GM12878 (cell line): ENCODE measurements around the gene HYDIN. TPM values are rescaled to one million over a fixed set of nuclear protein-coding genes. Genes with fewer than 3 reads are reported as not detected.
"Not testable (repeated sequence)": the region's sequence is repeated elsewhere in the genome, so short reads cannot be mapped to it uniquely, and the experiment has no call there.

Experiments used
- ATAC-seq: fragments of 200-7000 bp; cut with Tn5 transposase; 3 replicates; pipeline ENCODE4 v1.9.1; 2020; ENCODE audit warnings: mild to moderate bottlenecking, moderate library complexity
- BruUV-seq: library from RNA; stranded (reverse); fragments of 400-500 nt; replicated peaks from 2 replicates; lab custom pipeline; 2021; lab: Mats Ljungman, UMichigan
- CTCF ChIA-PET: fragments of 300-600 bp; sonication (Branson Sonifier 250); formaldehyde crosslinking; extraction: SDS; loops from one replicate; lab custom pipeline; 2021; ENCODE audit warnings: inconsistent platforms; lab: Yijun Ruan, JAX
- POLR2A ChIA-PET: fragments of 350-600 bp; formaldehyde crosslinking; extraction: SDS; loops from one replicate; lab custom pipeline; 2021; ENCODE audit warnings: inconsistent platforms; lab: Charles Lee
- RAD21 ChIA-PET: fragments of 300-600 bp; sonication (Branson Sonifier 250); formaldehyde crosslinking; loops from one replicate; lab custom pipeline; 2023; ENCODE audit warnings: antibody characterized with exemption; ENCODE audit not compliant: unreplicated experiment; lab: Charles Lee
- SMC1A ChIA-PET: fragments of 300-600 bp; sonication (Branson Sonifier 250); formaldehyde crosslinking; loops from one replicate; lab custom pipeline; 2023; ENCODE audit not compliant: unreplicated experiment, uncharacterized antibody; lab: Charles Lee
- DNase-seq: peaks from one replicate; pipeline ENCODE4 v3.0.0-alpha.2; 2011; ENCODE audit warnings: low read depth, low spot score
- FAIRE-seq: peaks from 3 replicates; lab custom pipeline; 2011; peaks lifted over from hg19 to GRCh38; lab: Jason Lieb, UNC
- H2AFZ ChIP-seq: 2 replicates; pipeline ENCODE4 v1.6.0; 2011; ENCODE audit warnings: low read depth, low read length, control low read depth; ENCODE audit not compliant: control insufficient read depth
- H3K27ac ChIP-seq: 2 replicates; pipeline ENCODE4 v1.5.1; 2011; ENCODE audit warnings: control low read depth; ENCODE audit not compliant: control insufficient read depth, insufficient read depth
- H3K27me3 ChIP-seq, 2 experiments: replicated peaks in 1 of 2; 2 replicates each; pipeline versions ENCODE4 v1.6.0 to v1.6.1; 2011; ENCODE audit warnings: low read length in 1 of 2; ENCODE audit not compliant: control insufficient read depth in 2 of 2, insufficient read depth in 2 of 2
- H3K36me3 ChIP-seq, 2 experiments: 2 replicates each; pipeline ENCODE4 v1.5.1; 2011; ENCODE audit warnings: low read length in 1 of 2; ENCODE audit not compliant: control insufficient read depth in 2 of 2, insufficient read depth in 2 of 2
- H3K4me1 ChIP-seq: 2 replicates; pipeline ENCODE4 v1.6.1; 2011; ENCODE audit warnings: mild to moderate bottlenecking, low read length, moderate library complexity, mixed read lengths; ENCODE audit not compliant: control insufficient read depth, insufficient read depth
- H3K4me2 ChIP-seq: 2 replicates; pipeline ENCODE4 v1.6.0; 2011; ENCODE audit warnings: control low read depth; ENCODE audit not compliant: control insufficient read depth, insufficient read depth
- H3K4me3 ChIP-seq: fragments of 200-600 bp; sonication (generic); 2 replicates; pipeline ENCODE4 v1.5.1; 2016
- H3K79me2 ChIP-seq: 2 replicates; pipeline ENCODE4 v1.6.0; 2011; ENCODE audit warnings: low read length; ENCODE audit not compliant: control insufficient read depth, insufficient read depth
- H3K9ac ChIP-seq: 2 replicates; pipeline ENCODE4 v1.8.0; 2011; ENCODE audit warnings: low read length, control low read depth, mixed read lengths; ENCODE audit not compliant: control insufficient read depth, insufficient read depth
- H3K9me3 ChIP-seq: replicated peaks from 3 replicates; pipeline ENCODE4 v1.5.1; 2011; ENCODE audit warnings: mild to moderate bottlenecking, low read length; ENCODE audit not compliant: control insufficient read depth, insufficient read depth
- H4K20me1 ChIP-seq: 2 replicates; pipeline ENCODE4 v1.6.0; 2011; ENCODE audit not compliant: control insufficient read depth, insufficient read depth
- WGBS: methylation state at CpG from one replicate; pipeline ENCODE4 v1.1.6; 2016; ENCODE audit warnings: low lambda C conversion rate; ENCODE audit not compliant: insufficient replicate concordance, insufficient coverage; ENCODE audit errors: missing lambda C conversion rate; 5-methylcytosine and 5-hydroxymethylcytosine counted together
- in situ Hi-C: fragments of 300-500 bp; cut with MboI; formaldehyde crosslinking; loops from 9 replicates; pipeline ENCODE4 v1.14.3; 2018; ENCODE audit warnings: mixed read lengths
- intact Hi-C: fragments of 100-400 bp; cut with micrococcal nuclease; formaldehyde crosslinking; loops from one replicate; pipeline ENCODE4 v1.14.2; 2022; ENCODE audit not compliant: unreplicated experiment
- polyA plus RNA-seq, 11 experiments: library from polyadenylated mRNA; depleted of rRNA in 4 of 11; unstranded in 6 of 11; stranded (reverse) in 5 of 11; fragments of >200 nt; fragmentation: Nextera tagmentation in 4 of 11; fragmentation: Illumina TruSeq in 1 of 11; extraction: Ambion mirVana in 4 of 11; extraction: Trizol in 1 of 11; gene quantifications; 1 replicate in 1 of 11; 2 replicates in 10 of 11; pipeline versions ENCODE4 v1.2.1 to v1.2.3, GENCODE V29; 2011 to 2016; ENCODE audit warnings: inconsistent platforms in 2 of 11, missing spikeins in 2 of 11, low read depth in 1 of 11
- total RNA-seq, 4 experiments: library from RNA; depleted of rRNA in 3 of 4; stranded (reverse); fragments of >200 nt in 3 of 4; fragmentation: Illumina TruSeq in 1 of 4; extraction: Trizol in 1 of 4; gene quantifications; 2 replicates each; pipeline versions ENCODE4 v1.2.1 to v1.2.3, GENCODE V29; 2013 to 2021

HYDIN gene
- total and polyA plus RNA-seq, 10 of the 15 experiments (the other 5 are each of a cell fraction or from before 2014, with no cell fraction given), result 0.01 to 0.30 (median 0.10) TPM; not detected in 7

DNA sequence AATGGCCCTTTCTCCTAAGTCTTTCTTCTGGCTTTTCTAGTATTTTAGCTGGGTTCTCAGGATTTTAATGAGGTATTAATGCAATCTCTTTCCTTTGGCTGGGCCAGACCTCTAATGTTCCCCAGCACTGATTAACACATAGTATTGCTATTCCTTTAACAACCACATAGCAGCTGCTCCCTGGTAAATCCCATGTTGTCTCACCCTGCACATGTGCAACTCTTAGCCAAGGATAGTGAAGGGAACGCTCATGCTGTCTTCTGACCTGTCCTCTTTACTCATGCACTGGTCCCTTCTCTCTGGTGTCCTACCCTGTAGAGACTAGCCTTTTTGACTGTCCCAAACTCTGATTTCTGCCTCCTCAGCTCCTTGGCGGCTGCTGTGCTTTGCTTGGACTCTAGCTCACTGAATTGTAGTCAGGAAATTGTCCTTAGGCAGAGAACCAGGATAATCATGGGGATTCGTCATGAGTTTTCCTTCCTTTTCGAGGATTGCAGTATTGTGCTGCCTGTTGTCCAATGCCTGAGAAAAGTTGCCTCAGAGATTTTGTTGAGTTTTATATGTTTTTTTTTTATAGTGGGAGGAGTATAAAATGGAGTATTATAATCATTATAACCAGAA lies 406.9 kb downstream of the HYDIN start:
- WGBS, result 0% methylated on average over 1 of the region's 4 CpGs
- RAD21 ChIA-PET, H4K20me1 ChIP-seq, FAIRE-seq, H3K9ac ChIP-seq, H3K36me3 ChIP-seq, H3K79me2 ChIP-seq, POLR2A ChIA-PET, H3K4me2 ChIP-seq, H3K4me1 ChIP-seq, H3K4me3 ChIP-seq, intact Hi-C loops, H3K27me3 ChIP-seq, H2AFZ ChIP-seq, H3K9me3 ChIP-seq, SMC1A ChIA-PET, ATAC-seq, BruUV-seq, CTCF ChIA-PET, in situ Hi-C loops, DNase-seq, H3K27ac ChIP-seq: not testable (repeated sequence)

- H3K9ac ChIP-seq, intact Hi-C loops, H3K27me3 ChIP-seq, H3K4me1 ChIP-seq, SMC1A ChIA-PET, RAD21 ChIA-PET, FAIRE-seq, POLR2A ChIA-PET, H3K27ac ChIP-seq, CTCF ChIA-PET, H2AFZ ChIP-seq, ATAC-seq, H3K79me2 ChIP-seq, H3K9me3 ChIP-seq, H3K36me3 ChIP-seq, DNase-seq, H4K20me1 ChIP-seq, H3K4me2 ChIP-seq, in situ Hi-C loops, BruUV-seq, H3K4me3 ChIP-seq: not testable (repeated sequence)
- WGBS, result 0% methylated on average over 1 of the region's 2 CpGs
These were observed 407.8 kb downstream of the HYDIN start for GRCh38 chr16:70822734-70823133.

DNA sequence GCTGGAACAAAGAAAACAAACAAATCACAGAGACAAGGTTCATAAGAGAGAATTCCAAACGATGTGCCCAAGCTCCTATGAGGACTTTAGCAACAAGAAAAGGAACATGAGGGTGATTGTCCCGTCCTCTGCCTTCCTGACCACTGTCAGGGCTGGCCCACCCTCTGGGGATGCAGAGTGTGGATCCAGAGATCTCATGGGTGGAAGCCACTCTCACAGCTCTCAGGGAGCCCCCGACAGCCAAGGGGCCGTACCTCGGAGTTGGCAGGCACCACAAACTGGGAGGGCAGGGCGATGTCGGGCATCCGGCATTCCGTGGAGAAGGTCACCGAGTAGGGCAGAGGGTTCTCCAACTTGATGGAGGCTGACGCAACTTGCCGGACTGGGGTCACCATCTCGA lies 412.4 kb downstream of the HYDIN start:
- BruUV-seq, H4K20me1 ChIP-seq, ATAC-seq, SMC1A ChIA-PET, H3K36me3 ChIP-seq, DNase-seq, H3K4me1 ChIP-seq, H3K27ac ChIP-seq, intact Hi-C loops, H3K9me3 ChIP-seq, H3K27me3 ChIP-seq, H3K4me2 ChIP-seq, CTCF ChIA-PET, H3K79me2 ChIP-seq, H2AFZ ChIP-seq, RAD21 ChIA-PET, H3K9ac ChIP-seq, H3K4me3 ChIP-seq, POLR2A ChIA-PET, in situ Hi-C loops, FAIRE-seq: not testable (repeated sequence)
- WGBS, result 57% methylated on average over 9 of the region's 13 CpGs
